Limb (tissue), 2 donors: ENCODE measurements around the gene NEUROG1.

Experiments
- DNase-seq, 2 donors: peaks; one replicate each; pipeline ENCODE4 v3.0.0-alpha.2; 2016; ENCODE audit errors: extremely low spot score in 2 of 2

Gene NEUROG1, protein sequence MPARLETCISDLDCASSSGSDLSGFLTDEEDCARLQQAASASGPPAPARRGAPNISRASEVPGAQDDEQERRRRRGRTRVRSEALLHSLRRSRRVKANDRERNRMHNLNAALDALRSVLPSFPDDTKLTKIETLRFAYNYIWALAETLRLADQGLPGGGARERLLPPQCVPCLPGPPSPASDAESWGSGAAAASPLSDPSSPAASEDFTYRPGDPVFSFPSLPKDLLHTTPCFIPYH

DNA sequence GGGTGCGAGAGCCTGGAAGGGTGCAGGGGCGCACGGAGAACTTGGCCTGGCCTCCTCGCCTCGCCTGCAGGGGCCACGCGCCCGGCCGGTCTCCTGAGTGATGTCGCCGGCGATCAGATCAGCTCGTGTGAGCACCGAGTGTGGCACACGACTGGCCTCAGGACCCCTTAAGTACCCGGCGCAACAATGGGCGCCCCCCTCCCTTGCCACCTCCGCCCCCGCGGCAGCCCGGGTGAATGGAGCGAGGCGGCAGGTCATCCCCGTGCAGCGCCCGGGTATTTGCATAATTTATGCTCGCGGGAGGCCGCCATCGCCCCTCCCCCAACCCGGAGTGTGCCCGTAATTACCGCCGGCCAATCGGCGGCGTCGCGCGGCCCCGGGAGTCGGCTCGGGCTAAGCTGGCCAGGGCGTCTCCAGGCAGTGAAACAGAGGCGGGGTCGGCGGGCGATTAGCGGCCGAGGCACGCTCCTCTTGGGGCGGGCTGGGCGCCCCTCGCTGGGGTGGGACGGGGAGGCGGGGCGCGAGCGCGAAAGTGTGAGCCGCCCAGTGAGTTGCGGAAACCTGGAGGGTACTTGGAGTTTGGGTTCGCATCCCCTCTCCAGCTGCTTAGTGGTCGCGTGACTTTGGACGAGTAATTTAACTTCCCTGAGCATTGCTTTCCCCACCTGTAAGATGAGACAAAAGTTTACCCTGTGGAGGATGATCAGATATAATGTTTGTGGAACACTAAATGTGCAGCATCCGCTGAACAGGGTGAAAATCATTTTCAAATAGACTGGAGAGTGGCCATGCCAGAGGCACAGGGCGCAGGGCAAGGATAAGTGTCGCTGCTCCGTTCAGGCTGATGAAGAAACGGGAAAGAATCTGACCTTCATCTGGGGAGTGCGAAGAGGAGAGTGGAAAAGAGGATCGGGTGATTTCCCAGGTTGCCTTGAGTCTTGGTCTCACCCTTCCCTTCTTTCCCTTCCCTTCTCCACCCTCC lies at the start of gene NEUROG1:
Gene NEUROG1, minus strand, starts transcription at position 145 of the 982 bp plus-strand sequence. CDS start 274 bp downstream, outside the sequence.
- DNase-seq: peak in 1 of 2 donors; percentile 62

DNA sequence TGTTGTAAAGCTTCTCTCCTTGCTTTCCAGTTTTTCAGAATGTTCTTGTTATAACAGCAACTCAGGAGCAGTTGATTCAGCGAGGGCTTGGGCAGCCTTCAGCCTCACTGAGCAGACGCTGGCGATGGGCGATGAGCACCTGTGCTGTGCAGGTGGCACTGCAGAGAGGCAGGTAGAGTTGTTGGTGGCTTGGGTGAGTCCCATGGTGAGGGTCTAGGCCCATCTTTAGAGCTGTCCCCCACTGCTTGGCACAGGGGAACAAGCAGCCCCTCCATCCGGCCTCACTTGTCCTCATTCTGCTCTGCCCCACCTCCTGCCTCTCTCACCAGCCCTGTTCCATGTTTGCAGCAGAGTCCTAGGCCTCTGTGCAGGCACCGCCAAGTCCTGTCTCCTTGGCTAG lies 49.2 kb upstream of the NEUROG1 start:
- no peak for DNase-seq

DNA sequence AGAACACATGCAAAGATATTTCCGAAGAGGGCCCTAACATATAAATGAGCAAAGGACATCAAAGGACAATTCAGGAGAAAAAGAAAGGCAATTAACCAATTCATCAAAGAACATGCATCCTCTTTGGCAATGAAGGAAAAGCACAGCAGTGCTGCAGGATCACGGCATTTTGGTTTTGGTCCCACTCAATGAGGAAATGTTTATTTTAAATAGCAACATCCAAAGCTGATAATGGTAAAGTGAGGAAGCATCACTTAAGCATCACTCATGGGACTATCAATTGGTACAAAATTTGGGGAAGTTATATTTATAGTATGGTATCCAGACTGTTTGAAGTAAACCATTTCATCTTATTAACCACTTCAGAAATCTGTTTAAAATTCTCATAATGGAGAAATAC lies 48.5 kb upstream of the NEUROG1 start:
- no peak for DNase-seq

DNA sequence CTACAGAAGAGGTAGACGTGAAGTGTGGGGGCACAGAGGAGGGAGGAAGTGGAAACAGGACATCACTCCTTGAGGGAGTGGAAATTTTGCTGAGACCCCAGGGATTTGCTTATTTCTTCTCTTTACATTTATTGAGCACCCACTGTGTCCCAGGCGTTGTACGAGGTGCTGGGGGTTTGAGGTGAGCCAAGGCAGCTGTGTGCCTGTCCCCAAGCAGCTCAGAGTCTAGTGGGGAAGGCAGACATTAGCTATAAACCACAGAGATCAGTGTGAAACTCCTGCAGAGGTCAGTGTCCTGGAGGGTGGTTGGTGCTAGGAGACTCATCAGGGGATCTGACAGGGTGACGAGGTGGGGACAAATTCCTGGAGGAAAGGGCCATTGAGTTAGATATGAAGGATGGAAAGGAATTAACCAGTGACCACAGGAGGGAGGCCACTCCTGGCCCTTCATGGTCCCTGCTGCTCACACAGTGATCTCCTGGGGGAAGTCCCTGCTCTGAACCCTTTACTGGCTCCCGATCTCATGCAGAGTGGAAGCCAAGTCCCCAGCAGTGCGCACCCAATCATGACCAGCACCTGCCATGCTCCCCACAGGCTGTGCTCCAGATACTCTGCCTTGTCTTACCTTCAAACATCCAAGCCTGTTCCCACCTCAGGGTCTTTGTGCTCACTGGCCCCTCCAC lies 46.5 kb upstream of the NEUROG1 start:
- DNase-seq: no peak

DNA sequence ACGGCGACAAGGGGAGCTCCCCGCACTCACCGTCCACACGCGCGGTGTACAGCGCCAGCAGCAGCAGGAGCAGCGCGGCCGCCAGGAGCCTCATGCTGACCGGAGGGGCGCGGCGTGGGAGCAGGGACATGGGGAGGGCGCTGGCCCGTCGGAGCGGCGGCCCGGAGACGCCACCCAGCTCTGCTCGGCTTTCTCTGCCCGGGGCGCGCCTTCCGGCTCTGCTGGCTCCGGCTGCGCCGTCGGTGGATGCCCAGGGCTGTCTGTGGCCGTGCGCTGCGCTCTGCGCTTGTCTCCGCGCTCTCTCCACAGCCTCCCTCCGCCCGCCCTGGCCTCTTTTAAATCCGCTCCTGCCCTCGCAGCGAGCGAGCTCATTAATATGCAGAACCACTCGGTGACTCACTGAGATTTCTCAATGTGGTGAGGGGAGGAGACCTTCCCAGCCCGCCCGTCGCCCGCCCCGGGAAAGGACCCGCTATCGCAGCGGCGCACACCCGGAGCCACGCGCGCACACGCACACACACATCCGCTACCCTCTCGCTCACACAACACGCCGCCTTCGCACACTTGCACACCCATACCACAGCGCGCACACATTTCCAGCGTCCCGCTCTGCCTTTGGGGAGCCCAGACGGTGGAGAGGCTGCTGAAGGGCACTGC lies 43.0 kb upstream of the NEUROG1 start, which contains the start of gene CXCL14:
Gene CXCL14, minus strand, starts transcription at position 307 of the 657 bp plus-strand sequence. Its CDS starts 213 bp downstream, at position 94.
- peak; percentile 36 to 67 for DNase-seq

DNA sequence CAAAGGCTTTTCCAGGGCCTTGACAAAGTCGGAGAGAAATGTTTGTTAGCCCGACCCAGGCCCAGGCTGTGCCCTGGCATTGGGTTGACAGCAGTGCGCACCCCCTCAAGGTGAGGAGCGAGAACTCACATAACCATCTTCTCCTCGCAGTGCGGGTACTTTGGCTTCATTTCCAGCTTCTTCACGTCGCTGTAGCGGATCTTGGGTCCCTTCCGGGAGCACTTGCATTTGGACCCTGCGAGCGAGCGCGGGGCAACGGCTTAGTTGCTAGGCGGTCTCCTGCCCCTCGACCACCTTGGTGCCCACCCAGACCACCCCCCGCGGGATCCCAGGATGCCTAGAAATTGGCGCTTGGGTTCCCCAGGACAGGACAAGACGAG lies 42.5 kb upstream of the NEUROG1 start:
- DNase-seq: no peak

DNA sequence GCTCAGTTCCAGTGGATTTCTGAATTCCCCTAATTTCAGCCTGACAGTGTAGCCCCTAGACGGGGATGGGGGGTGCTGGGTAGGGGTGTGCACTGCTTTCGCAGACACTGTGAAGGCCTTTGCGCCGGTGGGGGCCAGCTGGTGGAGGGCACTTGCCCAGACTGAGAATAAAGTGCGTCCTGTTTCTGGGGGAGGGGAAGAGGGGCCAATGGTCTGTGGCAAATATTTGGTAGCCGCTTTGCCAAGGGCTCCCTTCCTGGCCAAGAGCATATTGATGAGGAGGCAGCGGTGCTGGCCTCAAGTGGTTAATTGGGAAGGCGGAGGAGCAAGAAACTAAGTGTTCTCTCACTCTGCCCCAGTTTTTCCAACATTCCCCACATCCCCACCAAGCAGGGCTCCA lies 41.7 kb upstream of the NEUROG1 start:
- no peak for DNase-seq

DNA sequence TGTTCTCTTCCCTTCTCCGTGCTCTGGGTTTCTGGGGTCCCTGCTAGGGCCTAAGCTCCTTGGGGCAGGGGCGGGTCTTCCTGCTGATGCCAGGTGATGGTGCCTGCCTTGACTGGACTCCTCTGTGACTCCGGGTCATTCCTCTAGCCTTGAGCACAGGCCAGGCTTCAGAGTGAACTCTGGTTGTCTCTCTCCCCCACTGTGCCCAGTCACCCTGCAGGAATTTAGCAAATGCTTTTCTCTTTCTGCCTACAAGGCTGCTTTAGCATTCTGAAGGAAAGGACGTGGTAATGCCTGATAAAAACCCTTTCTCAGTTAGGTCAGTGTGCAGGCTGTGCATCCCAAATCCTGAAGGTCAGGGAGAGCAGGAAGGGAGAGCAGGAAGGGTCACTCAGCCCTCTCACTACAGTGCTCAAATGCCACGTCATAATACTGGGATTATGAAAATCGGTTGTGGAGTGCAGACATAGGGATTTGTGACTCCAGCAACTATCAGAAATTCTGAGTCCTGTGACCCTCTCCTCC lies 40.4 kb upstream of the NEUROG1 start:
- DNase-seq: no peak

DNA sequence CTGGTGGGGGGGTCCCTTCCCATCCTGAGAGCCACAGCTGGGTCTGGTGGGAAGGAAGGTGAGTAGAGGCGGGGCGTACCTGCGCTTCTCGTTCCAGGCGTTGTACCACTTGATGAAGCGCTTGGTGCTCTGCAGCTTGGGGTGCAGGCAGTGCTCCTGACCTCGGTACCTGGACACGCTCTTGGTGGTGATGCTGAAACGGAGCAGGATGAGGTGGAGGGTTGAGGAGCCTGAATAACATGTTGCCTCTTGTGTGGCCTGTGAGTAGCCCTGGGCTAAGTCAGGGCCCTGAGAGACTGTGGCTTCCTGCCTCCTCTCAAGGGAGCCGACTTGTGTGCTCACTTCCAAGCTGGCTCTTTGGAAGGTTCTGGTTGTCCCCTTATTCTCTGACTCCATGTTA lies 38.7 kb upstream of the NEUROG1 start:
- no peak for DNase-seq

DNA sequence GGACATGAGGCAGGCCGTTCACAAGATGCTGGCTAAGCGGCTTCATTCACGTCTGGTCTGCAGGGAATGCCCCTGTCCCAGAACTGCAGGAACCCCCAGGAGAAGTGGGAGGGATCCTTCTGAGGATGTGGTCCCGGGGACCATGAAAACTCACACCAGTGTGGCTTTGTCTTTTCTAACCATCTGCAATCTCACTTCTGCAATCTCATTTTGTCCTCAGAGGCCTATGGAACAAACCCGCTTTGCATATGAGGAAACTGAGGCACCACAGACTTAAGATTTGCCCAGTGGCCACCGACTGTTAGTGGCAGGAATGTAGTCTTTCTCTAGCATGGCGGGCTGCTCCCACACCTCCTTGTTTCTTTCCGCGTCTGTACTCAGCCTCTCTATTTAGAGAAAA lies 36.1 kb upstream of the NEUROG1 start:
- no peak for DNase-seq

DNA sequence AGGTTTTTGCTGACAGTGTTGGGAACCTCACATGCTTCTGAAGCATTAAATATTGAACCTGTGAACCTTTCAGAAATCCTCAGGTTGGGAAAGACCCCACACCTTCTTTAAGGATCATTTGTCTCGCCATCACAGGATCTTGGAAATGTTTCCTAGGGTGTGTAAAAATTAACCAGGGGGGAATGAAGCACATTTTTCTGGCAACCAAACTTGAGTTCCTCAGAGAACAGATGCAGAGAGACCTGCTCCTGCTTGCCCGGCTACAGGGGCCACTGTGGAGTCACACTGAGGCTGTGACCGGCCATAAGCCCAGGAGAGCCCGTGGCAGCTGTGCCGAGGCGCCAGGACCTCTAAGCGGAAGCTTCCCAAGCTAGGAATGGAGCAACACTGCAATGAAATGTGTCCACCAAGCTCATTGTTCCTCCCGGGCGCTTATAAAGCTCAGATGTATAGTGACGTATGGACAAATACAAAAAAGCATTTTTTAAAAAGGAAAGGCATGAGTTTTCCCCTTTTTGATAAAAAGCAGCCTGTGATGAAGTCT lies 35.4 kb upstream of the NEUROG1 start:
- no peak for DNase-seq

DNA sequence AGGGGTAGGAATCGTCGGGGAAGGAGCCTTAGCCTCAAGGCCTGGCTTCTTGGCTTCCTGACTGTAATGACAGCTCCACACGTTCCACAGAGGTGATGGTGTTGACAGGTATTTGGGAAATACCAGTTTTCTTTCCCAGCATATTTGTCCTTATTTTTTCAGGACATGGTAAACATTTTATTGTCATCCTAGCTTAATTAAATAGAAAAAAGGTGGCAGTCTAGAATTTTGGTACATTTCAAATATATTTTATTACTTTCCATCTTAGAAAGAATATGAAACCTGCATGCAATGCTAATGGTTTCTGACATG lies 34.6 kb upstream of the NEUROG1 start:
- DNase-seq: no peak

DNA sequence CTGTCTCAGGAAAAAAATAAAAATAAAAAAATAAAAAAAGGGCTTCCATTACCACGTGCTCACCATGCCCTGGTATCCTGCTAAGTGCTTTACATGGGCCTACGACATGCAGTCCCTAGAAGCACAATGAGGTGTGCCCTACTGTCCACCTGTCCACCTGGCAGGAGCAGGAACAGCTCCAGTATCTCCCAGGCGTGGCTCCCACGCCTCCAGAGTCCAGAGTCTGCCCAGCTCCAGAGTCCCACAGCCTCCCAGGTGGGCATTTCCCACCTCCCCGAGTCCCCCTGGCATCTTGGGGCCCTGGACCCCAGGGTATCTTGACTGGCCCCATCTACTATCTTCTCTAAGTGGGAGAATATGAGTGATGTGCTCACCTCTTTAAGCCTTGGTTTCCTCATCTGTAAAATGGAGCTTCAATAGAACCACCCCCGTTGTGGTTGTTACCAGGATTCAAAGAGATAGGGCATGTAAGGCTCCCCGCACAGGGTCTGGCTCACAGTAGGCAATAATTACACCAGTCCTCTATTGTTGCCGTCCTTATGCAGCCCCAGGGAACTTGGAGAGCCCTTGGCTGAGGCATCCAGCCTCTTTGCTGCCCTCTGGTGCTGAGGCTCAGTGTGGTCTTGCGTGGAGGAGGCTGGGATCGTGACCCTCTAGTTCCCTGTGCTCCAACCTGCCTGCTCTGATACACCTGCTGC lies 34.1 kb upstream of the NEUROG1 start:
- no peak for DNase-seq

DNA sequence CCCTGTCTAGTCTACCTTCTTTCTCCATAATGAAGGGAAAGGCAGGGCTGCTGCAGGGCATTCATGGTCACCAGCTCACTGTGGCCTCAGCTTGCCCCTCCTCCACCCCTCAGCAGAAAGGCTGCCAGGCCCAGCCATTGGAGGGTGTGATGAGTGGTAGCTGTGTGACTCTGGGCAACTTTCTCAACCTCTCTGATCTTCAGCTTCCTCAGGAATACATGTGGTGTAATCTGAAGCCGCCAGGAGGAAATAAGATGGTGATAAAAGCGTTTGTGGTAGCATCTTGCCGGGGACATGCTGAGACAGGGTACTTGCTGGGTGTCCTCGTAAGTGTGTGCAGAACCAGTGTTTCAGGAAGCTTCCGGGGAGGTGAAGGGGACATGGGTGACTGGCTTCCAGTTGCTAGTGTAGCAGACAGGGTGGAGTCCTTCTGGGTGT lies 33.2 kb upstream of the NEUROG1 start:
- no peak for DNase-seq

DNA sequence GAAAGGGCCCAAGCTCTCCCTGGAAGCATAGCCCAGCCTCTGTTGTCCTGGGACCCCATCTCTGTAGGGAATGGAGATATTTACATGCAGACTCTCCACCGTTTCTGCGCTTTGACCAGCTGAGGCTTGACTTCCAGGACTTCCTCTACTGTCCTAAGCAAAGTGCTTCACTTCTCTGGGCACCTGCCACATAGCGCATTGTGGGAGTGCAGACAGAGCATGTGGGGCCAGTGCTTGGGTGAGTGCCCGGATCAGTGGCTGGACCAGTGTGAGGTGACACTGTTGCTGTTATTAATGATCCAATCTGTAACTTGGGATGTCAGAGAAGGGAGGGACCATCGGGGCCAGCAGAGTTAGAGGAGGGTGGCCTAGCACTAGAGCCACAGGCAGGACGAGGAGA lies 32.5 kb upstream of the NEUROG1 start:
- DNase-seq: no peak

DNA sequence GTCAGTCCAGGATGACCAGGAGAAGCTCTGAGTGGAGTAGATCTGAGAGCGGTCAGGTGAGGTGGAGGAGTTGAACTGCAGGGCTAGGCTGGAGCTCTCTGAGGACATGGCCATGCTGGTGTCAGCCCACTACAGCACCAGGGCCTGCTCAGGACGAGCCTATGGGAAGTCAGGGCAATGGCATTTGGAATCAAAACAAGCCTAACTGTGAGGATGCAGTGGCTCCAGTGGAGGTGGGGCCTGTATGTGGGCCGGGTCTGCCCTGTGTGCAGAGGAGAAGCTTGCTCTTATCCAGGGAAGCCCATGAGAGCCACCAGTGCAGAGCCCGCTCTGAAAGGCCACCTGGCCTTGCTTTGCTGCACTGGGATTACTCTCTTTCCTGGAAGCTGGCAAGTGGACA lies 31.9 kb upstream of the NEUROG1 start:
- no peak for DNase-seq

DNA sequence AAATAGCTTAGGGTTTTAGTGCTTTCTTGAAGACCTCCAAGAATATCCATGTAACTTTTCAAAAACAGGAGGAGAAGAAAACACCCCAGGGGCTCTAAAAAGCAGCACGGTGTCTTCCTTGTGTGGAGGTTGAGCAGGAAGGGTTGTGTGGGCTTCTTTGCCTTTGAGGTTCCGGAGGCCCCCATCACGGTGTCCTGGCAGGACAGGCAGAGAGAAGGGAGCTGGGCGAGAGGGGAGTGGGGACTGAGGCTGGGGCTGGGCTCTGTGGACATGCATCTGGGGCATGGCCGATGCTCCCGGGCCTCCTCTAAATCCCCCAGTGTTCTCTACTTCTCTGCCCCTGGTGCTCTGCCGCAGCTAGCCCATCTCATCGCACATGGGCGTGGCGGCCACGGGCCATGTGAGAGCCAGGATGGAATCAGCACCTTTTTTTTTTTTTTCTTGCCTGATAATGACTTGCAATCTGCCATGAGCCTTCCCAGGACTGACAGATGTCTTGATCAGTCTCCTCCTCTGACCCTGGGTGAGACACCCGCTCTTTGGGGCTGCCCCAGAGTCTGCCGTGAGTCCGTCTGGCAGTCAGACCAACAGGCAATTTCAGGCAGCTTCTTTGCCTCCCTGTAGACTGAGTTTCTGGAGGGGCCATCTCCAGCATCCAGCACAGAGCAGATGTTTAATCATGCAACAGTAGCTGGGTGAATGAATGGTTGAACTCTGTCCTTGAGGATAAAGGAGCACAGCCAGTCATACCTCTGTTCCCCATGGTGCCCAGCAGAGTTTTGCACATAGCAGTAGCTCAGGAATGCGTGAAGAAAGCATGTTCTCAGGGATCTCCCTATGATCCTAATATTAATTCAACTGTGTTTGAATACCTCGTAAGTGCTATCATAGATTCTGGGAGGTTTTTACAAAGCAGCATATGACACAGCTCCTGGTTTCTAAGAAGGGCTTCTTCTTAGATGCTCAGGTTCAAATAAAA lies 30.9 kb upstream of the NEUROG1 start:
- no peak for DNase-seq

DNA sequence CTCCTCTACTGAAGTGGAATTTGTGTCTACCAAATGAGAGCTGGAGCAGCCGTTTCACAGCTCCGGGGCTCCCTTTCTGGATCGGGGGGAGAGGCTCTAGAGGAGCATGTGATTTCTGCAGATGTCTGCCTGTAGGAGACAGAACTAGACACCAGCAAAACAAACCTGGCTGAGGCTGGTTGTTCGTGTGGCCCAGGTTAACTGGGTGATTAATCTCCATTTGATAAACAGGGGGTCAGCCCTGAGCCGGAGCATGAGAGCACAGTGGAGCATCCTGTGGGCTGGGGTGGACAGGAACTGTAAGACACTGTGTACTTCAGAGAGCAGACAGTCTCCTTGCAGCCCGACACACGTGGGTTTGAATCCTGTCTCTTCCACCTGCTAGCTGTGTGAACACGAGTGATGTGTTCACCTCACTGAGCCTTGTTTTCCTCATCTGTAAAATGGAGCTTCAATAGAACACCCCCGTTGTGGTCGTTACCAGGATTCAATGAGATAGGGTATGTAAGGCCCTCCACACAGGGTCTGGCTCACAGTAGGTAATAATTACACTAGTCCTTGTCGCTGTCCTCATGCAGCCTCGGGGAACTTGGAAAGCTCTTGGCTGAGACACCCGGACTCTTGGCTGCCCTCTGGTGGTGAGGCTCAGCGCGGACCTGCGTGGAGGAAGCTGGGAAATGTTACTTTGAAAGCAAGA lies 30.1 kb upstream of the NEUROG1 start:
- DNase-seq: peak; percentile 38 to 74

DNA sequence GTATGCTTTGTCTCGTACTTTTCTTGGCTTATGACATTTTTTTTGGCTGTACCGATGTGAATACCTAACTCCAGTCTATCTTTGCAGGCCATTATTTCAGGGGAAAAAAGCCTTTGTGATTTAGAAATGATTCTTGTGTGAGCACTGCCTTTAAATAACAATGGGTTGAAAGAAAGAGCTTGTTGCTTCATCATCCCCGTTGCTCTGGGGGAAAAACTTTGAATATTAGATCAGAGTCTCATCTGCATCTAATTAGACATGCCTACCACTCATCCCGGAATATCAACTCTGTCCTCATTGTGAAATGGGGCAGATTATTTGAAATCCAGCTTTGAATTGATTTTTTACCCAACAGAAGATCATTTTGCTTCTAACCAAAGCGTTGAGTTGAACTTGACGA lies 29.5 kb upstream of the NEUROG1 start:
- DNase-seq: no peak
